OCI-LY1 (cell line): Measurements from ENCODE around the gene USP13.

Source experiments
- H2AFZ ChIP-seq: fragments of 200-600 bp; sonication (generic), shearing (Covaris generic); 2 replicates; pipeline ENCODE4 v1.6.0; 2014; ENCODE audit warnings: antibody characterized with exemption, mild to moderate bottlenecking, low read length
- H3F3A ChIP-seq: fragments of 200-600 bp; sonication (generic), shearing (Covaris generic); 2 replicates; pipeline ENCODE4 v1.6.0; 2014; ENCODE audit warnings: mild to moderate bottlenecking, antibody characterized with exemption, low read length, moderate library complexity; ENCODE audit not compliant: insufficient read depth
- H3K27ac ChIP-seq: fragments of 200-600 bp; sonication (generic); 2 replicates; pipeline ENCODE4 v1.5.1; 2014; ENCODE audit warnings: low read length, mixed run types, mild to moderate bottlenecking, low read depth; ENCODE audit not compliant: poor library complexity, severe bottlenecking
- H3K27me3 ChIP-seq: fragments of 200-600 bp; sonication (generic); 2 replicates; pipeline ENCODE4 v1.6.0; 2014; ENCODE audit warnings: antibody characterized with exemption, mild to moderate bottlenecking, low read length, moderate library complexity; ENCODE audit not compliant: insufficient read depth
- H3K36me3 ChIP-seq: fragments of 200-600 bp; sonication (generic); 2 replicates; pipeline ENCODE4 v1.6.1; 2014; ENCODE audit warnings: mild to moderate bottlenecking, antibody characterized with exemption, low read length, moderate library complexity, mixed read lengths; ENCODE audit not compliant: insufficient read depth
- H3K4me1 ChIP-seq: fragments of 200-600 bp; sonication (generic); 2 replicates; pipeline ENCODE4 v1.5.1; 2014; ENCODE audit warnings: mild to moderate bottlenecking, low read length, moderate library complexity; ENCODE audit not compliant: insufficient read depth, severe bottlenecking
- H3K4me2 ChIP-seq: fragments of 200-600 bp; sonication (generic), shearing (Covaris generic); 2 replicates; pipeline ENCODE4 v1.6.1; 2014; ENCODE audit warnings: low read length
- H3K4me3 ChIP-seq: fragments of 200-600 bp; sonication (generic); 2 replicates; pipeline ENCODE4 v1.5.1; 2014; ENCODE audit warnings: low read length, low read depth, mild to moderate bottlenecking, mixed read lengths; ENCODE audit not compliant: poor library complexity, severe bottlenecking
- H3K79me2 ChIP-seq: fragments of 200-600 bp; shearing (Covaris generic); 2 replicates; pipeline ENCODE4 v1.6.1; 2016; ENCODE audit warnings: mixed run types, low read length, mixed read lengths; ENCODE audit not compliant: insufficient read depth
- H3K9ac ChIP-seq: fragments of 200-600 bp; sonication (generic), shearing (Covaris generic); 2 replicates; pipeline ENCODE4 v1.6.1; 2014; ENCODE audit warnings: mild to moderate bottlenecking, low read length, mixed read lengths
- H3K9me2 ChIP-seq: fragments of 200-600 bp; sonication (generic), shearing (Covaris generic); 2 replicates; pipeline ENCODE4 v1.6.1; 2014; ENCODE audit warnings: low read depth, mild to moderate bottlenecking, low read length, mixed read lengths
- H3K9me3 ChIP-seq: fragments of 200-600 bp; shearing (Covaris generic); 2 replicates; pipeline ENCODE4 v1.6.1; 2014; ENCODE audit warnings: low read length, mixed read lengths
- H4K20me1 ChIP-seq: fragments of 200-600 bp; sonication (generic), shearing (Covaris generic); 2 replicates; pipeline ENCODE4 v1.6.0; 2016; ENCODE audit warnings: mild to moderate bottlenecking, low read length; ENCODE audit not compliant: insufficient read depth
- CTCF ChIP-seq: fragments of 200-600 bp; sonication (generic), shearing (Covaris generic); IDR thresholded peaks from 2 replicates; pipeline ENCODE4 v1.5.1; 2017; ENCODE audit warnings: mild to moderate bottlenecking, antibody characterized with exemption, low read length, moderate library complexity, mixed read lengths
- EZH2 ChIP-seq: fragments of 200-600 bp; sonication (generic), shearing (Covaris generic); IDR thresholded peaks from 2 replicates; pipeline ENCODE4 v1.8.0; 2017; ENCODE audit warnings: borderline replicate concordance, mixed run types, mild to moderate bottlenecking, antibody characterized with exemption, low read length, moderate library complexity, mixed read lengths

Gene USP13

DNA sequence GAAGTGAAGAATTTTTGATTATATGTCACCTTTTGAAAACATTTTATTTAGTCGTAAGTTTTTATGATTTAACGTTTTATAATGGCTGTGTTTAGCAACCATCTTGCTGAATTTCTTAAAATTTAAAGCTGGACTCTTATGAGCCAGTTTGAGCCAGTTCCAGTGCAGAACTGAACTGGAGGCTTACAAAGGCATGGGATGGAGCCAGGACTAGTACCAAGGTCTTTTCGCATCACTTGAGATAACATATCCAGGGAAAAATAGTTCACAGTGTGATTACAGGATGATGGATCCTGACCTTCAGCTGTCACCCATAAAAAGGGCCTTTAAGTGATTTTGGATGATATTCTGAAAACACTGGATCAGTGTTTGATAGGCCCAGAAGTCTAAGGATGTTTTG, 51.0 kb downstream of the USP13 start:
- Histone ChIP-seq H3K9ac (no peak overlapping the region), H2AFZ (no peak overlapping the region), H3K4me2 (no peak overlapping the region), H3K9me3 (no peaks in the 10 kb centered on the region), H3K27me3 (no peaks in the 10 kb centered on the region), H4K20me1 (no peaks in the 10 kb centered on the region), H3F3A (no peaks in the 10 kb centered on the region), H3K9me2 (no peaks in the 10 kb centered on the region), H3K79me2 (no peaks in the 10 kb centered on the region), H3K27ac (no peak overlapping the region), H3K36me3 (peaks cover 62% of the 10 kb centered on the region), H3K4me1 (no peaks in the 10 kb centered on the region), H3K4me3 (no peak overlapping the region)
- TF ChIP-seq EZH2, result no peak
- TF ChIP-seq CTCF, result no peak

DNA sequence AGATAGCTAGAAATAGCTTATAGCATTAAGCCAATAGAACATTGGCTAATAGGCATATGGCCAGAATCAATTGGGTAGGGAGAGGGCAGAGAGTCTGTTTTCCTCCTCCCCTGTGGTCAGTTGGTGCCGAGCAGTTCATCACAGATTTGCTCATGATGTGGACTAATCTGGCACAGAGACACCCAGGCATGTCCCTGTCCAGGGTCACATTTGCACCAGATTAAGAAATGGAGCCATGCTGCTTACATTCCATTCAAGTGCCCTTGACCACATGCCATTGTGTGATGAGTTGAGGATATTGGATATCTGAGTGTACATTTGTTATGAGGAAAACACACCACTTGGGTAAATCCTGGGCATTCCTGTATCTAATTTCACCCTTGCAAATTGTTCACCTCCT, 53.4 kb downstream of the USP13 start:
- TF ChIP-seq EZH2 (no peak), CTCF (no peak)
- H3K9me2 ChIP-seq, result no peaks in the 10 kb centered on the region
- H4K20me1 ChIP-seq, result no peaks in the 10 kb centered on the region
- no peaks in the 10 kb centered on the region for H3K27me3 ChIP-seq
- peaks cover 72% of the 10 kb centered on the region for H3K36me3 ChIP-seq
- no peaks in the 10 kb centered on the region for H3K79me2 ChIP-seq
- no peaks in the 10 kb centered on the region for H3K9me3 ChIP-seq
- no peak overlapping the region for H3K27ac ChIP-seq
- H3K9ac ChIP-seq, result no peak overlapping the region
- H2AFZ ChIP-seq, result no peak overlapping the region
- no peaks in the 10 kb centered on the region for H3K4me1 ChIP-seq
- H3K4me2 ChIP-seq, result no peak overlapping the region
- no peak overlapping the region for H3K4me3 ChIP-seq
- no peaks in the 10 kb centered on the region for H3F3A ChIP-seq

GRCh38 chr3:179710079-179710478, 57.2 kb downstream of the USP13 start:
- no peaks in the 10 kb centered on the region for H3F3A ChIP-seq
- peaks cover 81% of the 10 kb centered on the region for H3K36me3 ChIP-seq
- no peaks in the 10 kb centered on the region for H3K4me1 ChIP-seq
- H3K4me3 ChIP-seq, result no peak overlapping the region
- TF ChIP-seq CTCF, result no peak
- TF ChIP-seq EZH2, result no peak
- no peaks in the 10 kb centered on the region for H3K9me2 ChIP-seq
- no peaks in the 10 kb centered on the region for H3K27me3 ChIP-seq
- no peak overlapping the region for H3K4me2 ChIP-seq
- no peak overlapping the region for H3K9ac ChIP-seq
- no peaks in the 10 kb centered on the region for H4K20me1 ChIP-seq
- no peaks in the 10 kb centered on the region for H3K79me2 ChIP-seq
- H3K27ac ChIP-seq, result no peak overlapping the region
- no peak overlapping the region for H2AFZ ChIP-seq
- no peaks in the 10 kb centered on the region for H3K9me3 ChIP-seq
